HepG2 (cell line): ENCODE data around the gene TBC1D24. TPM values are rescaled to one million over a fixed set of nuclear protein-coding genes. Genes with fewer than 3 reads are reported as not detected.

Experiments used
- CHCHD3 ChIP-seq: sonication (generic); formaldehyde crosslinking; IDR thresholded peaks from 2 replicates; pipeline ENCODE4 v1.8.0; 2022; ENCODE audit warnings: mild to moderate bottlenecking, missing genetic modification reagents, moderate library complexity
- FOXA3 ChIP-seq: IDR thresholded peaks from 2 replicates; pipeline ENCODE4 v1.6.1; 2016; ENCODE audit warnings: missing genetic modification reagents, missing compliant biosample characterization
- GABPA ChIP-seq, 2 experiments: IDR thresholded peaks; 2 replicates each; pipeline ENCODE4 v1.6.1; 2011 to 2016; ENCODE audit warnings: low read depth in 2 of 2, low read length in 1 of 2, missing biosample characterization in 1 of 2, missing genetic modification characterization in 1 of 2
- GABPB1 ChIP-seq: IDR thresholded peaks from 2 replicates; pipeline ENCODE4 v1.6.1; 2016; ENCODE audit warnings: mild to moderate bottlenecking, missing genetic modification reagents, moderate library complexity, missing compliant biosample characterization
- GZF1 ChIP-seq: sonication (generic); formaldehyde crosslinking; IDR thresholded peaks from 2 replicates; pipeline ENCODE4 v1.5.1; 2020; ENCODE audit warnings: mild to moderate bottlenecking, missing genetic modification reagents
- HOXA3 ChIP-seq: sonication (generic); formaldehyde crosslinking; IDR thresholded peaks from 2 replicates; pipeline ENCODE4 v1.5.0; 2020; ENCODE audit warnings: missing genetic modification reagents
- NCOA1 ChIP-seq: sonication (generic); formaldehyde crosslinking; IDR thresholded peaks from 2 replicates; pipeline ENCODE4 v1.9.0; 2021; ENCODE audit warnings: missing genetic modification reagents
- NFE2L1 ChIP-seq: sonication (generic); formaldehyde crosslinking; IDR thresholded peaks from 2 replicates; pipeline ENCODE4 v1.4.0; 2020; ENCODE audit warnings: missing genetic modification reagents, mild to moderate bottlenecking, borderline replicate concordance
- SAP130 ChIP-seq: IDR thresholded peaks from 2 replicates; pipeline ENCODE4 v1.6.1; 2016; ENCODE audit warnings: low read depth
- TFAP4 ChIP-seq: sonication (generic); IDR thresholded peaks from 2 replicates; pipeline ENCODE4 v1.6.1; 2016; ENCODE audit warnings: low read depth, borderline replicate concordance
- ZNF10 ChIP-seq: sonication (generic); formaldehyde crosslinking; IDR thresholded peaks from 2 replicates; pipeline ENCODE4 v1.4.0; 2020; ENCODE audit warnings: mild to moderate bottlenecking, low read depth, missing genetic modification reagents, borderline replicate concordance
- ZNF329 ChIP-seq: sonication (generic); formaldehyde crosslinking; IDR thresholded peaks from 2 replicates; pipeline ENCODE4 v1.9.0; 2021; ENCODE audit warnings: low read depth, mild to moderate bottlenecking, missing genetic modification reagents
- ZNF768 ChIP-seq: sonication (generic); formaldehyde crosslinking; IDR thresholded peaks from 2 replicates; pipeline ENCODE4 v1.4.0; 2020; ENCODE audit warnings: missing genetic modification reagents
- polyA plus RNA-seq, 8 experiments: library from polyadenylated mRNA; depleted of rRNA in 3 of 8; stranded (reverse) in 7 of 8; unstranded in 1 of 8; fragments of >200 nt; fragmentation: Illumina TruSeq in 4 of 8; extraction: Trizol in 4 of 8; gene quantifications; 2 replicates each; pipeline versions ENCODE4 v1.2.1 to v1.2.3, GENCODE V29; 2011 to 2016; ENCODE audit warnings: low read depth in 4 of 8, missing spikeins in 1 of 8, mixed read lengths in 1 of 8; ENCODE audit not compliant: insufficient read depth in 1 of 8
- total RNA-seq, 5 experiments: library from RNA; depleted of rRNA; stranded (reverse); fragments of >200 nt; fragmentation: Illumina TruSeq; extraction: Trizol; gene quantifications; 2 replicates each; pipeline ENCODE4 v1.2.3, GENCODE V29; 2016; ENCODE audit warnings: low read depth in 1 of 5
- TF ChIP-seq, protein P1 (sequence below): sonication (generic); formaldehyde crosslinking; IDR thresholded peaks from 2 replicates; pipeline ENCODE4 v1.5.1; 2020; ENCODE audit warnings: mild to moderate bottlenecking, missing genetic modification reagents, moderate library complexity
- TF ChIP-seq, protein P2 (sequence below): sonication (generic); formaldehyde crosslinking; IDR thresholded peaks from 2 replicates; pipeline ENCODE4 v1.5.1; 2020; ENCODE audit warnings: missing genetic modification reagents, mild to moderate bottlenecking, borderline replicate concordance
- TF ChIP-seq, protein P3 (sequence below): sonication (generic); formaldehyde crosslinking; IDR thresholded peaks from 2 replicates; pipeline ENCODE4 v1.5.0; 2020; ENCODE audit warnings: mild to moderate bottlenecking, missing genetic modification reagents, moderate library complexity

TBC1D24 gene
- total and polyA plus RNA-seq, 2 of the 13 experiments (the other 11 are each of a cell fraction or from before 2014, with no cell fraction given) = 7.7 to 13.7 TPM

DNA sequence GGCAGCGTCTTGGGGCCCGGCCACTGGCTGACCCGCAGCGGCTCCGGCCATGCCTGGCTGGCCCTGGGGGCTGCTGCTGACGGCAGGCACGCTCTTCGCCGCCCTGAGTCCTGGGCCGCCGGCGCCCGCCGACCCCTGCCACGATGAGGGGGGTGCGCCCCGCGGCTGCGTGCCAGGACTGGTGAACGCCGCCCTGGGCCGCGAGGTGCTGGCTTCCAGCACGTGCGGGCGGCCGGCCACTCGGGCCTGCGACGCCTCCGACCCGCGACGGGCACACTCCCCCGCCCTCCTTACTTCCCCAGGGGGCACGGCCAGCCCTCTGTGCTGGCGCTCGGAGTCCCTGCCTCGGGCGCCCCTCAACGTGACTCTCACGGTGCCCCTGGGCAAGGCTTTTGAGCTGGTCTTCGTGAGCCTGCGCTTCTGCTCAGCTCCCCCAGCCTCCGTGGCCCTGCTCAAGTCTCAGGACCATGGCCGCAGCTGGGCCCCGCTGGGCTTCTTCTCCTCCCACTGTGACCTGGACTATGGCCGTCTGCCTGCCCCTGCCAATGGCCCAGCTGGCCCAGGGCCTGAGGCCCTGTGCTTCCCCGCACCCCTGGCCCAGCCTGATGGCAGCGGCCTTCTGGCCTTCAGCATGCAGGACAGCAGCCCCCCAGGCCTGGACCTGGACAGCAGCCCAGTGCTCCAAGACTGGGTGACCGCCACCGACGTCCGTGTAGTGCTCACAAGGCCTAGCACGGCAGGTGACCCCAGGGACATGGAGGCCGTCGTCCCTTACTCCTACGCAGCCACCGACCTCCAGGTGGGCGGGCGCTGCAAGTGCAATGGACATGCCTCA is 3.1 kb upstream of the TBC1D24 start (continued):
- TF ChIP-seq, protein P1, sequence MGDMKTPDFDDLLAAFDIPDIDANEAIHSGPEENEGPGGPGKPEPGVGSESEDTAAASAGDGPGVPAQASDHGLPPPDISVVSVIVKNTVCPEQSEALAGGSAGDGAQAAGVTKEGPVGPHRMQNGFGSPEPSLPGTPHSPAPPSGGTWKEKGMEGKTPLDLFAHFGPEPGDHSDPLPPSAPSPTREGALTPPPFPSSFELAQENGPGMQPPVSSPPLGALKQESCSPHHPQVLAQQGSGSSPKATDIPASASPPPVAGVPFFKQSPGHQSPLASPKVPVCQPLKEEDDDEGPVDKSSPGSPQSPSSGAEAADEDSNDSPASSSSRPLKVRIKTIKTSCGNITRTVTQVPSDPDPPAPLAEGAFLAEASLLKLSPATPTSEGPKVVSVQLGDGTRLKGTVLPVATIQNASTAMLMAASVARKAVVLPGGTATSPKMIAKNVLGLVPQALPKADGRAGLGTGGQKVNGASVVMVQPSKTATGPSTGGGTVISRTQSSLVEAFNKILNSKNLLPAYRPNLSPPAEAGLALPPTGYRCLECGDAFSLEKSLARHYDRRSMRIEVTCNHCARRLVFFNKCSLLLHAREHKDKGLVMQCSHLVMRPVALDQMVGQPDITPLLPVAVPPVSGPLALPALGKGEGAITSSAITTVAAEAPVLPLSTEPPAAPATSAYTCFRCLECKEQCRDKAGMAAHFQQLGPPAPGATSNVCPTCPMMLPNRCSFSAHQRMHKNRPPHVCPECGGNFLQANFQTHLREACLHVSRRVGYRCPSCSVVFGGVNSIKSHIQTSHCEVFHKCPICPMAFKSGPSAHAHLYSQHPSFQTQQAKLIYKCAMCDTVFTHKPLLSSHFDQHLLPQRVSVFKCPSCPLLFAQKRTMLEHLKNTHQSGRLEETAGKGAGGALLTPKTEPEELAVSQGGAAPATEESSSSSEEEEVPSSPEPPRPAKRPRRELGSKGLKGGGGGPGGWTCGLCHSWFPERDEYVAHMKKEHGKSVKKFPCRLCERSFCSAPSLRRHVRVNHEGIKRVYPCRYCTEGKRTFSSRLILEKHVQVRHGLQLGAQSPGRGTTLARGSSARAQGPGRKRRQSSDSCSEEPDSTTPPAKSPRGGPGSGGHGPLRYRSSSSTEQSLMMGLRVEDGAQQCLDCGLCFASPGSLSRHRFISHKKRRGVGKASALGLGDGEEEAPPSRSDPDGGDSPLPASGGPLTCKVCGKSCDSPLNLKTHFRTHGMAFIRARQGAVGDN = peak; percentile 94
- peak; percentile 55; the same call in 1 of the 2 replicates for TF ChIP-seq HOXA3 (CRISPR knock-in tag)
- no peak for TF ChIP-seq SAP130
- TF ChIP-seq, protein P2, sequence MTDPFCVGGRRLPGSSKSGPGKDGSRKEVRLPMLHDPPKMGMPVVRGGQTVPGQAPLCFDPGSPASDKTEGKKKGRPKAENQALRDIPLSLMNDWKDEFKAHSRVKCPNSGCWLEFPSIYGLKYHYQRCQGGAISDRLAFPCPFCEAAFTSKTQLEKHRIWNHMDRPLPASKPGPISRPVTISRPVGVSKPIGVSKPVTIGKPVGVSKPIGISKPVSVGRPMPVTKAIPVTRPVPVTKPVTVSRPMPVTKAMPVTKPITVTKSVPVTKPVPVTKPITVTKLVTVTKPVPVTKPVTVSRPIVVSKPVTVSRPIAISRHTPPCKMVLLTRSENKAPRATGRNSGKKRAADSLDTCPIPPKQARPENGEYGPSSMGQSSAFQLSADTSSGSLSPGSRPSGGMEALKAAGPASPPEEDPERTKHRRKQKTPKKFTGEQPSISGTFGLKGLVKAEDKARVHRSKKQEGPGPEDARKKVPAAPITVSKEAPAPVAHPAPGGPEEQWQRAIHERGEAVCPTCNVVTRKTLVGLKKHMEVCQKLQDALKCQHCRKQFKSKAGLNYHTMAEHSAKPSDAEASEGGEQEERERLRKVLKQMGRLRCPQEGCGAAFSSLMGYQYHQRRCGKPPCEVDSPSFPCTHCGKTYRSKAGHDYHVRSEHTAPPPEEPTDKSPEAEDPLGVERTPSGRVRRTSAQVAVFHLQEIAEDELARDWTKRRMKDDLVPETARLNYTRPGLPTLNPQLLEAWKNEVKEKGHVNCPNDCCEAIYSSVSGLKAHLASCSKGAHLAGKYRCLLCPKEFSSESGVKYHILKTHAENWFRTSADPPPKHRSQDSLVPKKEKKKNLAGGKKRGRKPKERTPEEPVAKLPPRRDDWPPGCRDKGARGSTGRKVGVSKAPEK (CRISPR knock-in tag) = no peak
- no peak for TF ChIP-seq GABPA (IDR thresholded peaks at IDR 0.05; ENCODE audit: low read depth, low read length)
- no peak for TF ChIP-seq GABPA (CRISPR knock-in tag; IDR thresholded peaks at IDR 0.05; ENCODE audit: low read depth)
- TF ChIP-seq FOXA3 (CRISPR knock-in tag) = no peak
- peak; percentile 86; the same call in 1 of the 2 replicates for TF ChIP-seq TFAP4
- TF ChIP-seq GZF1 (CRISPR knock-in tag) = no peak
- no peak for TF ChIP-seq NCOA1 (CRISPR knock-in tag)
- TF ChIP-seq CHCHD3 = peak; percentile 48; the same call in 1 of the 2 replicates
- TF ChIP-seq ZNF10 (CRISPR knock-in tag) = no peak
- peak; percentile 22; the same call in 1 of the 2 replicates for TF ChIP-seq GABPB1
- TF ChIP-seq, protein P3, sequence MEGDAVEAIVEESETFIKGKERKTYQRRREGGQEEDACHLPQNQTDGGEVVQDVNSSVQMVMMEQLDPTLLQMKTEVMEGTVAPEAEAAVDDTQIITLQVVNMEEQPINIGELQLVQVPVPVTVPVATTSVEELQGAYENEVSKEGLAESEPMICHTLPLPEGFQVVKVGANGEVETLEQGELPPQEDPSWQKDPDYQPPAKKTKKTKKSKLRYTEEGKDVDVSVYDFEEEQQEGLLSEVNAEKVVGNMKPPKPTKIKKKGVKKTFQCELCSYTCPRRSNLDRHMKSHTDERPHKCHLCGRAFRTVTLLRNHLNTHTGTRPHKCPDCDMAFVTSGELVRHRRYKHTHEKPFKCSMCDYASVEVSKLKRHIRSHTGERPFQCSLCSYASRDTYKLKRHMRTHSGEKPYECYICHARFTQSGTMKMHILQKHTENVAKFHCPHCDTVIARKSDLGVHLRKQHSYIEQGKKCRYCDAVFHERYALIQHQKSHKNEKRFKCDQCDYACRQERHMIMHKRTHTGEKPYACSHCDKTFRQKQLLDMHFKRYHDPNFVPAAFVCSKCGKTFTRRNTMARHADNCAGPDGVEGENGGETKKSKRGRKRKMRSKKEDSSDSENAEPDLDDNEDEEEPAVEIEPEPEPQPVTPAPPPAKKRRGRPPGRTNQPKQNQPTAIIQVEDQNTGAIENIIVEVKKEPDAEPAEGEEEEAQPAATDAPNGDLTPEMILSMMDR = 0 out of 2 replicates have a peak, but pooled peaks have one; percentile 11
- TF ChIP-seq NFE2L1 (CRISPR knock-in tag) = no peak
- TF ChIP-seq ZNF768 (CRISPR knock-in tag) = no peak
- TF ChIP-seq ZNF329 (CRISPR knock-in tag) = peak; percentile 57; the same call in 1 of the 2 replicates
